Jurkat, Clone E6-1 (cell line): Measurements from ENCODE around the gene MAP3K1.

ENCODE experiments used
- DNase-seq: peaks from one replicate; pipeline ENCODE4 v3.0.0-alpha.2; 2011; ENCODE audit warnings: low read depth, low spot score
- H3K4me3 ChIP-seq: 2 replicates; pipeline ENCODE4 v1.5.1; 2011; ENCODE audit warnings: mild to moderate bottlenecking, low read length, control low read depth, moderate library complexity

Gene MAP3K1

DNA sequence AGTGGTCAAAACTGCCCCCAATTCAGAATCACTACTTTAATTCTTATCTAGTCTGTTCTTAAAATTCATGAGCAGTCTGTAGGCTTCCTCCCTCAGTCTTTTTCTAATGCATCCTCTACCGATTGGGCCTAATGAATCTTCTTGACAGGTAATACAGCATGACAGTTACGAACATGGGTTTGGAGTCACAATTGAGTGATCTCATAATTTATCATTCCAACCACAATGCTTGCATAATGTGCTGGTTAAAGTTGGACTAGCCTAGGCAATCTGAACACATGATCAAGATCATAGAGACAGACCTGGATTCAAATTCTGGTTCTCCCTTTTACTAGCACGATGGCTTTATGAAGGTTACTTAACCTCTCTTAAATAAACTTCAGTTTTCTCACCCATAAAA, 61.0 kb downstream of the MAP3K1 start:
- H3K4me3 ChIP-seq = no peak overlapping the region
- no peak for DNase-seq

DNA sequence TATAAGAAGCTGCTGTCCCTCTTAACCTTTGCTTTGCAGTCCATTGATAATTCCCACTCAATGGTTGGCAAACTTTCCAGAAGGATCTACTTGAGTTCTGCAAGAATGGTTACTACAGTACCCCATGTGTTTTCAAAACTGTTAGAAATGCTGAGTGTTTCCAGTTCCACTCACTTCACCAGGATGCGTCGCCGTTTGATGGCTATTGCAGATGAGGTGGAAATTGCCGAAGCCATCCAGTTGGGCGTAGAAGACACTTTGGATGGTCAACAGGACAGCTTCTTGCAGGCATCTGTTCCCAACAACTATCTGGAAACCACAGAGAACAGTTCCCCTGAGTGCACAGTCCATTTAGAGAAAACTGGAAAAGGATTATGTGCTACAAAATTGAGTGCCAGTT, 66.2 kb downstream of the MAP3K1 start:
- no peak for DNase-seq
- no peak overlapping the region for H3K4me3 ChIP-seq

DNA sequence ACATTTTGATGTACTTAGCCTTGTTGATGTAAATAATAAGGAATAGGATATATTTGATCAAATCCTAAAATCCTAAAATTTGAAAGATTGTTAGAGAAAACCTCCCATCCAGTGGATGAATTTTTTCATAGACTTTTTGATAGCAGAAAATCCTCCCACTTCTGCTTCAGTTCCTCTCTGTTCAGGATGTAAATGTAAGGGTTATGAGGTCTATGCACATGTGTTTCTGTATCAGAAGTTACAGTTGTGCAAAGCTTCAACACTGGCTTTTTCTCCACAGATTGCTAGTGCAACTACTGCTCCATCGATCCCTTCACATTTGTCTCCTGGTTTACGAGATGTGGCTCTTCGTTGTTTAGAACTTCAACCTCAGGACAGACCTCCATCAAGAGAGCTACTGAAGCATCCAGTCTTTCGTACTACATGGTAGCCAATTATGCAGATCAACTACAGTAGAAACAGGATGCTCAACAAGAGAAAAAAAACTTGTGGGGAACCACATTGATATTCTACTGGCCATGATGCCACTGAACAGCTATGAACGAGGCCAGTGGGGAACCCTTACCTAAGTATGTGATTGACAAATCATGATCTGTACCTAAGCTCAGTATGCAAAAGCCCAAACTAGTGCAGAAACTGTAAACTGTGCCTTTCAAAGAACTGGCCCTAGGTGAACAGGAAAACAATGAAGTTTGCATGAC, 78.1 kb downstream of the MAP3K1 start:
- H3K4me3 ChIP-seq = no peak overlapping the region
- DNase-seq = no peak

DNA sequence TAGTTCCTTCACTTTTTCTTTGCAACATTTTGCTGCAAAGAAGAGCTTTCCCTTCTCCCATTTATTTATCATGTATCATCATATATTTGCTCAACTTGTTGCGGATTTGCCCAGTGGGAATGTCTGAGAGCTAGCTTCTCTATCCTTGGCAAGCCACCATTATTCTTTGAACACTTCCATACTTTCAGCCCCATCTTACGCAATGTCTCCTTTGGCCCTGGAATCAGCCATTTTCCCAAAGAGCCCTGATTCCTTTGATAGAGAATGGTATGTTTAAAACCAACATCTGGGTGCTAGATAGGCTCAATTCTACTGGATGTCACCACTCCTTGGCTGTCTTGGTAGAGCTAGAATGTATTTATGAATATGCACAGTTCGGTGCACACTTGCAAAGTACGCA, 81.4 kb downstream of the MAP3K1 start:
- H3K4me3 ChIP-seq = no peak overlapping the region

DNA sequence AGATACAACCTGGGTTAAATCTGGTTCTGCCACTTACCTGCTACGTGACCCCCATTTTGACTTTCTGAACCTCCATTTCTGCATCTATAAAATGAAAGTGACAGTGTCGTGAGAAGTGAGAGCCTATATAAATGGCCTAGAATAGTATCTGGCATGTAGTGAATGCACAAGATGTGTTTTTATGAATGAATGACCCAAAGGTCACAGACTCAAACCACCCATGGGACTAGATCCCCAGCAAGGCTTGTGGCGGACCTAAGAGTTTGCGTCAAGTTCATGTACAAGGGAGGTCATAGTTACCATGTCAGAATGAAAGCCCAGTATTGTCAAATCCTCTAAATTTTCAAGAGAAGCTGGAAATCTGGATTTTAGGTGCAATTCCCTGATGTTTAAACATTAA, 82.9 kb downstream of the MAP3K1 start:
- no peak overlapping the region for H3K4me3 ChIP-seq

More for the DNA sequence above, 81.4 kb downstream of the MAP3K1 start:
- DNase-seq = no peak

DNA sequence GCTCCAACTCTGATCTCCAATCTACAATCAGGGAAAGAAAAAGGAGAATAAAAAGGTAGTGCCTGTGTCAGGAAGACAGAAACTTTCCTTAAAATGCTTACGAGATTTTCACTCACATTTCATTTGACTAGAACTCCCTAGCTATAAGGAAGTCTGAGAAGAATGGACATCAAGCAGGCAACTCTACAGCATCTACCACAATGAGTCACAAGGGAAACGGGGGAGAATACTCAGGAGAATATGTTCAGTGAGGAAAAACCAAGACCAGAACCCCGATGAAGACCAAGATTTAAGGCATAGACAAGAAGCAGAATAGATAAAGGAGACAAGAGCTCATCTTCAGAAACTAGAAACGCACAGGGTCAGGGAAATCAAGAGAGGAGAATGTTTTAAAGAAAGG, 85.0 kb downstream of the MAP3K1 start:
- no peak for DNase-seq
- H3K4me3 ChIP-seq = no peak overlapping the region

More for the DNA sequence above, 82.9 kb downstream of the MAP3K1 start:
- DNase-seq = no peak

DNA sequence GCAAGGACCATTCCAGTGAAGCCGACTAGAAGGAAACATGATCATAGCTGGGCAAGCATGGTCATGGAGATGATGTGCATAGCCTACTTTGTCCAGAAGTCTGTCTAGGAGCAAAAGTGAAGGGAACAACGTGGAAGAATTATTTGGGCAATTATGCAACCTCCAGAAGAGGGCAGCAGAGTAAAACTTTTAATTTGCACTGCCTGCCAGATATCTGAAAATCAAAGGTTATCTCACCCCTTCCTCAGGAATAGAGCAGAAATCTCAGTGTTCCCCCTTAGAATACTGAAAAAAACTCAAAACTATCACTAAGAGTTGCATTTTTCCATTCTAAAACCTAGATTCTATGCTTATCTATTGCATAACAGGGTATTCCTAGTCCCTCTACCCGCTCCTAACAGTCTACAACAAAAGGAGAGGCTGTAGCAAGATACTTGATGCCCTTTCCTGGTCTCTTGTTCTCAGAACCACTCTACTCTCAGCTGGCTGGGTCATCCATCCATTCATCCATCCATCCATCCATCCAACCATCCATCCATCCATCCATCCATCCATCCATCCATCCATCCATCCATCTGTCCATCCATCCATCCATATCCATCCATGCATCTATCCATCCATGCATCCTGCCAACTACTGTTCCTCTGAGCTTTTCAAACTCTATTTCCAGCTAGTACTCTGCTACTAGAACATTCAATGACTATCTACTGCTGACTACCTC, 85.7 kb downstream of the MAP3K1 start:
- DNase-seq = peak; percentile 34
- H3K4me3 ChIP-seq = no peak overlapping the region

DNA sequence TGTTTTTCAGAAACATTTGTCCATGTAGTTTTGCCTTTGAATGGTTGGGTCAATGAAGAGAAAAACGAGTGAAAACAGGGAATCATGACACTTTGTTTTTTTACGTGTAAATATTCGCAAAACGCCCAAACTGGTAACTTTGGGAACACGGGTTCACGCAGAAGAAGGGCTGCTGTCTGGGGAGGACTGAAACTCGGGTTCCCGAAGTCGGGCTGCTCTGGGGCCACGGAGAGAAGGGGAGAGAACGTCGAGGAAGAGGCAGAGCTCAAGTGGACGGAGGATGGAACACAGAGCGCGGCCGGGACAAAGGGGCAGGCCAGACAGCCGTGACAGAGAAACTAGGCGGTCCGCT, 93.6 kb downstream of the MAP3K1 start:
- no peak for DNase-seq
- peak overlapping the region; percentile 82 for H3K4me3 ChIP-seq

DNA sequence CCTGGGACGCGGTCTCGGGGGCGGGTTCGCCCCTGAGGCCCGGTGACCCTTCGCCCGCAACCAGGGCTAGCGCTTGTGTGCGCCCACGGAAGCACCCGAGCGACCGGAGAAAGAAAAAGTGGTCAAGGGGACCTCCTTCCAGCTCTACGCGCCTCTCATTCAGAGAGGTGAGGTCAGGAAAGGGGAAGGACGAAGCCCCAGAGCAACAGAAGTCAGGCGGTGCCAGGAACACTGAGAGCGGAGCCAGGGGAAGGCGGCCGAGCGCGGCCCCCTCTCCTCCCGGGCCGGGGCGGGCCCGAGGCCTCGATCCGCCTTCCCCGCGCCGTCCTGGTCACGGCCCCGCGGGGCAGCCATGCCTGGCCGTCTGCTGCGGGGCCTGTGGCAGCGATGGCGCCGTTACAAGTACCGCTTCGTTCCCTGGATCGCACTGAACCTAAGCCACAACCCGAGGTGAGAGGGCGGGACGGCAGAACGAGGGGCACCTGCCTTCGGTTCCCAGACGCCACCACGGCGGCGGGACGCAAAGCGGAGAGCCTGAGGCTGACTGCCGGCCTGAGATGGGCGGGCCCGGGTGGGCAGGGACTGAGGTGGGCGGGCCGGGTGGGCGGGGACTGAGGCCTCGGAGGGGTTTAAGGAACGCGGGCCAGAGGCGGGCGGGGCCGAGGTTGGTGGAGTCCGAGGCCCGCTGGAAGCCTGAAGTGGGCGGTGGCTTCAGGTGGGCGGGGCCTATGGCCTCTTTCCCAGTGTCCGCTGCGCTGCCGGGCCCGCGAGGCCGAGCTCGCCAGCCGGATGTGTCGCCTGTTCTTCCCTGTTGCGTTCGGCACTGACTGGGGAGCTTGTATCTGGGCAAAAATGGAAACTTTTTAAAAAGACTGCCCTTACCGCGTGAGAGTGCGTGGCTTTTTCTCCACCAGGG, 94.2 kb downstream of the MAP3K1 start, which contains the start of gene SETD9:
Gene SETD9, plus strand, starts transcription at position 303 of the 916 bp plus-strand sequence. Its CDS starts 50 bp downstream, at position 353.
- H3K4me3 ChIP-seq = peak within 1 kb of the TSS; percentile 82
- DNase-seq = peak; percentile 84

DNA sequence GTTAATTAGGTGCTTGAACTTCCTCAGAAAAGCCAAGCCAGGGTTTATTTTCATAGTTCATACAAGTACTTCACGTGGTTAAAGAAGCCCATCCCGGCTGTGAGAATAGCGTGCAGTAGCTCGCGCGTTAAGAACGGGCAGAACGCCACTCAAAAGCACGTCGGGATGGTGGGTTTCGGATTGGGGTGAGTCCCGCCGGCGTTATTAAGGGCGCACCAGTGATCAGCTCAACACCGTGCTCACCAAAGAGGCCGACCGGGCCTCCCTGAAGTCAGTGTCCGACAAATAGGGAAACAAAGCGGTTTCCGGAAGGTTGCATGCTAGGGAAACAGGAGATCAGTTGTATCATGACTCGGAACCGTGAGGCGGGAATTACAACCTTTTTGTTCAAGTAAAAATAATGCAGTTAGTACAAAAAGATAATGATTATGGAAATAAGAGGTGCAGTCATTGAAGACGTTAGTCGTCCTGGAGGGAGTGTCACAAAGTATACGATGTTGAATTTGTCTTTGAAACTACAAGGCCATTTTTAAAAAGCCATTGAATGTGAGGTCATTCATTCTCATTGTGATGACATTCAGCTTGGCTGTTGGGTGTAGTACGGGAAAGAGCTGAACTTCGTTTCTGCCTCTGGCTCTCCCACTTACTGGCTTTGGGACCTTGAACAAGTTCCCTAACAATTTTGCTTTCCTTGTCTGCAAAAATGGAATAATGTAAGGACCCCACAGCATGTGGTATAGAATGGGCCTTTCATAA, 95.0 kb downstream of the MAP3K1 start:
- peak overlapping the region; percentile 82 for H3K4me3 ChIP-seq
- no peak for DNase-seq

DNA sequence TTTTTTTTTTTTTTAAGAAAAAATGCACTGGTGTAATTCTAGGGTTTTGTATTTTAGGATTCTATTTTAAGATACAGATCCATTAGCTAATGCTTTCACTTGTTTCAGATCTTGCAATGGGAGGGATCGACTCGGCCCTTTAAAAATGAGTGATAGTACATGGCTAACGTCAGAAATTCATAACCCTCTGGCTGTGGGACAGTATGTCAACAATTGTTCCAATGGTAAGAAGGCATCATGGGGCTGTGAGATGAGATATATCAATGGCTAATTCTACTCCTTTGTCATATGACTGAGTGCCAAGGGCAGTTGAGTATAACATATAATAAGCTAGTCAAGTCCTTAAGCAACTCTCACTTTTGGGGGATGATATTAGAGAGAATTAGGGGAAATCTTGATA, 98.4 kb downstream of the MAP3K1 start:
- H3K4me3 ChIP-seq = no peak overlapping the region
- no peak for DNase-seq

DNA sequence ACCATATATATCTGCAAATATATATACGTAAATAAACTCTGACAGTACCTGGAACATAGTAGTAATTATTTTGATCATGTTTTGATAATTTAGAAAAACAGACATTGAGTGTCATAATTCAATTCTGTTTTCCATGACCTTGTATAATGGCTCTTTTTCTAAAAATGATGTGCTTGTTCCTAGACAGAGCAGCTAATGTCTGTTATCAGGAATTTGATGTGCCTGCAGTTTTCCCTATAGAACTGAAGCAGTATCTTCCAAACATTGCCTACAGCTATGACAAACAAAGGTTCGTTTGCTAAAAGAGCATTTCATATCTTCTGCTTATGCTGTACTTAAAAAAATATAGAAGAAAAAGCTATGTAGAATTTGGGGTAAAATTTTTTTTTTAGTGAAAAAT, 99.3 kb downstream of the MAP3K1 start:
- no peak overlapping the region for H3K4me3 ChIP-seq
- no peak for DNase-seq

DNA sequence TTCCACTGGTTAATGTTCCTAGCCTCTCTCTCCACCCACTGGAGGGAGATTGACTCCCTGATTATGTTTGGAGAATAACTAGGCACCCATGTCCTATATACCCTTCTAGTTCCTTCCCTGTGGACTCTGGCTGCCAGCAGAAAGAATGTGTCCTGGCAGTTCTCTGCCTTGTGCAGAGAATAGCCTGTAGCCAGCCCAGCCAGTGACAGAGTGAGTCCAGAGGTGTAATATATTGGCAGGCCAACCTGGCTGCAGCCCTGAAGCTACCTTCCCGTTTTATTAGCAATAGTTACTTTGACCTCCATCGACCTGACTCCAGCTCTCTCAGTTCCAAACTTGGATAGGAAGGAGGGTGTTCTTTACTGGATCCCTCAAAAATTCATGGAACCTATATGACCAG, 102.2 kb downstream of the MAP3K1 start:
- no peak overlapping the region for H3K4me3 ChIP-seq
- DNase-seq = no peak

DNA sequence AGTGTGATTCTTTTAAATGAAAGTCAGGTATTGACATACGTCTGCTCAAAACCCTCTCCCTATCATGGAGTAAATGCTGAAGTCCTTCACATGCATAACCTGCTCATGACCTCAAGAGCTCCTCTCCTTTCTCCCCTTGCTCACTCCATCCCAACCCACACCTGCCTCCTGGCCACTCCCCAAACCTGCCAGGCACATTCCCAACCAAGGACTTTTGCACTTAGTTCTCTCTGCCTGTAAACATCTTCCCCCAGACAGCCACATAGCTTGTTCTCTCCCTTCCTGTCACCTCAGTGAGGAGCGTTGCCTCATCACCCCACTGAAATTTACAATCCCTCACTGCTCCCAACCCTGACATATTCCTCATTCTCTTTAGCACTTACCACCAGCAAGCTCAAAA, 102.7 kb downstream of the MAP3K1 start:
- DNase-seq = no peak
- H3K4me3 ChIP-seq = no peak overlapping the region

DNA sequence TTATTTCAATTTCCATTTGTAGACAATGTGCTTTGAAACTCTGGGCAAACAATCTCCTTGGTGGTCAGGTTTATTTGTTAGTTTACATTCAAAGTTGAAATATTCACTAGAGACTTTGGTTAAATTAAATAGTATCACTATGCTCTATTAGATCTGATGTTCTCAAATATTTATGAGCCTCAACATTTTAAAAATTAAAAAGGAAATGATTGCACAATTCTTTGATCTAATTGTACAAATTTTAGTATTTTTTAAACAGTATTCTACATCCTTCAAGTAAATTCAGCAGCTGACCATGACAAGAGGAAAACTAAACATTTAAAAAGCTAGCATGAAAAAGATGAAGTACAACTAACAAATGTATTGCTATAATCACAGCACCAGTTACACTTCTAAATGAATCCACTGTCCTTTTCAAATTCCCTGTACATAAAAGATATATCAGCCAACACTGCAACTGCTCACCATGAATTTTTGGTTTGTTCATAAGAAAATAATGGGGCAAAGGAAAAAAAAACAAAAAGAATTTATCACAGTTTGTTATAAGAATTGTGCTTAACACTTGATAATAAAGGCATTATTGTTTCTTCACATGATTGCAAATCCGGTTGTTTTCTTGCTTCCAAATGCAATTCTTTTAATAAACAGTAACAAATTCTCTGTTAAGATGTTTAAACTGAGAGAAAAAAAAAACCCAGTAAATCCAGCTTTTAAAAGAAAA, 104.8 kb downstream of the MAP3K1 start:
- no peak overlapping the region for H3K4me3 ChIP-seq
- DNase-seq = no peak

DNA sequence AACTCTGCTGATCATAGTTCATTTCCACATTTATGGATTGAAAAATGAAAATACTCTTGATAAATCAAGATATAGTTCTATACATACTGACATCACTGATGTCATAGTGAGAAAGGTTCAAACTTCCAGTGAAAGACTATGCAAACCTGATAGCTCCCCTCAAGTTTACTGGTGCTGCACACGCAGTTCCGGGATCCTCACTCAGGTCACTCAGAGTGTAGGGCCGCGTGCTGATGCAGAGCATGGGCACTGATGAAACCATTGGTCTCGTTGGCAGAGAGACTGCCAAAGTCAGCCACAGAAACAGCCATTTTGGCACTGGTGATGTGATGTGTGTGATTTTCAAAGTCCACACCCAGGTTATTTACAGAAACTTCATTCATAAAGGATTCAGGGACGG, 107.6 kb downstream of the MAP3K1 start:
- H3K4me3 ChIP-seq = no peak overlapping the region
- DNase-seq = no peak

DNA sequence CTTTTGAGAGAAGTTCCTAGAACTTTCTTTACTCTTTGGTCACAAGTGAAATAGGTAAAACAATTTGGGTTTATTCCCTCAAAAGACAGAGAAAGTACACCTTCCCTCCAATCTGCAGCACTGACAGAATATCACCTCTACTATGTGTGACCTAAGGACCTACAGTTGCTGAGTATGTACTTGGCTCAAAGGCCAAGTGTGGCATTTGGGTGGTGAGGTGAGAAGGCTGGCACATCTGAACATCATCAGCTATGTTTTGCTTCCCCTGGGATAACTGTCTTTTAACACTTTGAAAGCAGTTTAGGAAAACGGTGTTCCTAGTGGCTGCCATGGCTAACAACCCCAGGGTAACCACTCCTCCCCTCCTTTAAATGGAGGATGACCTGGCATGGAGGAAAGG, 119.0 kb downstream of the MAP3K1 start:
- DNase-seq = no peak
- H3K4me3 ChIP-seq = no peak overlapping the region

DNA sequence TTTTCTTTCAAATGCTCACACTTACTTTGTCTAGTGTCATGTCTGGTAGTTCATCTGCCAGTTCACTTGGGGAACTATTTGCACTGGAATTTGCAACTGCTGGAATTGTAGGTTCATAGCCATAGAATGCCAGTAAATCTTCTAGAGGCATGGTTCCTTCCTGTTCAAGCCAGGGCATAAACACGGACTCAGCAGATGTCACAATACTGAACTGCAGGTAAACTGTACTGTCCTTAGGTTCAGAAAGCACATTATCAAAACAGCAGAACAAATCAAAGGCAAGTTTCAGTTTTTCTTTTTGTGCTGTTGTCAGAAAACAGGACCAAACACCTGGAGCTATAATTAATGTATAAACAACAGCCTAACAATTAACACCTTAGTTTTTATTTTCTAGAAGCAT, 123.5 kb downstream of the MAP3K1 start:
- DNase-seq = no peak
- H3K4me3 ChIP-seq = no peak overlapping the region

DNA sequence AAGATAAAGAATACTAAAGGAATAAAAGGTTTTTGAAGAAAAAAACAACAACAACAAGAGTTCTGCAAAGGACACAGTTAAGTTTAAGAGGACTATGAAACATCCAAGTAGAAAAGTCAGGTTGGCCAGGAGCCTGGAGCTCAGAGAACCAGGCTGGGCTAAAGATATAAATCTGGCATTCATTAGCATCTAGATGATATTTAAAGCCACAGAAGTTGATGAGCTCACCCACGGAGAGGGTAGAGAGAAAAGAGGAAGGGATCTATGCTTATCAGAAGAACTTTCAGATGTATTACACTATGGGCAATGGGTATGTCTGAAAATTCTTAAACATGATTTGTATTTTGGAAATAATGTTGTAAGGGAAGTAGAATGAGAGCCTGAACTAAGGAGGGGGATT, 126.6 kb downstream of the MAP3K1 start:
- H3K4me3 ChIP-seq = no peak overlapping the region
- DNase-seq = no peak
